Body of pancreas (tissue), 4 donors: ENCODE results near the gene NOTUM.

Source experiments
- POLR2A ChIP-seq, 3 donors: fragments of 450-650 bp; IDR thresholded peaks; one replicate each; pipeline ENCODE4 v1.6.1; 2016; ENCODE audit warnings: antibody characterized with exemption in 3 of 3, mild to moderate bottlenecking in 2 of 3
- TF ChIP-seq, protein P1 (sequence below), 7 experiments: fragments of 450-650 bp in 4 of 7; fragments of 200-600 bp in 3 of 7; sonication (generic) in 3 of 7; IDR thresholded peaks; one replicate each; pipeline ENCODE4 v1.5.1; 2016 to 2019; ENCODE audit warnings: antibody characterized with exemption in 7 of 7

DNA sequence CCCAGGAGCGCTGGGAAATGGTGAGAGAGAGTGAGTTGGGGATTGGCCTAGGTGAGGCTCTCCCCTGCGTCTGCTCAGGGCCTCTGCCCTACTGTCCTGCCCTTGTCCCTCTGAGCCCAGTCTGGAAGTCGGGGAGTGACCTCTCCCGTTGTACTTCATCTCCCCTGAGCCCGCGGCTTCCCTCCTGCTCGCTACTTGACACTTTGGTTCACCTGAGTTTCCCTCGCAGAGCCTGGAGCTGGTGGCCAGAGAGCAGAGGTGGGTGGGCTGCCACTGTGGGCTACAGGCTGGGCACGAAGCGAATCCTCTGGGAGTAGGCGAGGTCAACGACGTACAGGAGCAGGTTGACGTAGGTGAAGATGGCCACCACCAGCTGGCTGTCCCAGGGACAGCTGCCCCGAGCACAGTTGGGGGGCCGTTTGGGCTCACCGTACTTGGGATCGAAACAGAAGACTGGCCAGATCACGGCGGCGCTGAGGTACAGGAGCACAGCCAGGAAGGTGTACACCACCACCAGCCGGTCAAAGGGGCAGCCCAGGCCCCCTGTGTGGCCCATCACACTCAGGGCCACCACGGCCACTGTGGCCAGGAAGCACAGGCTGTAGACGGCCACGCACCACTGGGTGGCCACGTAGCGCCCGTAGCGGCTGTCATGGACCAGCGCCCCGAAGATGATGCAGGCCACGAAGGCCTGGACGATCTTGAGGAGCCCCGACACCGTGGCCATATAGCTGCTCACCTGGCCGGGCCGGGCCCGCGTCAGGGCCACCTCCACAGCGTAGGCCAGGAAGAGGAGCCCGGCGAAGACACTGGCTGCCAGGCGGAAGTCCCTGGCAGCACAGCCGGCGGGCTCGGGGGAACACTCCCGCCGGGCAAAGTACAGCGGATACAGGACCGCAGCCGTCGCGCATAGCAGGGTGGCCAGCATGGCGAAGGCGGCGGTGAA lies 20.2 kb downstream of the NOTUM start:
- TF ChIP-seq, protein P1, sequence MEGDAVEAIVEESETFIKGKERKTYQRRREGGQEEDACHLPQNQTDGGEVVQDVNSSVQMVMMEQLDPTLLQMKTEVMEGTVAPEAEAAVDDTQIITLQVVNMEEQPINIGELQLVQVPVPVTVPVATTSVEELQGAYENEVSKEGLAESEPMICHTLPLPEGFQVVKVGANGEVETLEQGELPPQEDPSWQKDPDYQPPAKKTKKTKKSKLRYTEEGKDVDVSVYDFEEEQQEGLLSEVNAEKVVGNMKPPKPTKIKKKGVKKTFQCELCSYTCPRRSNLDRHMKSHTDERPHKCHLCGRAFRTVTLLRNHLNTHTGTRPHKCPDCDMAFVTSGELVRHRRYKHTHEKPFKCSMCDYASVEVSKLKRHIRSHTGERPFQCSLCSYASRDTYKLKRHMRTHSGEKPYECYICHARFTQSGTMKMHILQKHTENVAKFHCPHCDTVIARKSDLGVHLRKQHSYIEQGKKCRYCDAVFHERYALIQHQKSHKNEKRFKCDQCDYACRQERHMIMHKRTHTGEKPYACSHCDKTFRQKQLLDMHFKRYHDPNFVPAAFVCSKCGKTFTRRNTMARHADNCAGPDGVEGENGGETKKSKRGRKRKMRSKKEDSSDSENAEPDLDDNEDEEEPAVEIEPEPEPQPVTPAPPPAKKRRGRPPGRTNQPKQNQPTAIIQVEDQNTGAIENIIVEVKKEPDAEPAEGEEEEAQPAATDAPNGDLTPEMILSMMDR (IDR thresholded peaks at IDR 0.05): no peak
- TF ChIP-seq POLR2A (IDR thresholded peaks at IDR 0.05): no peak
